NAMALWA (cell line): ENCODE data around the gene INF2.
"Not testable (repeated sequence)": the region's sequence is repeated elsewhere in the genome, so short reads cannot be mapped to it uniquely, and the experiment has no call there.

Experiments used
- DNase-seq: peaks from one replicate; pipeline ENCODE4 v3.0.0-alpha.2; 2015; ENCODE audit warnings: low spot score

Gene INF2

GRCh38 chr14:104721505-104722431 lies 32.4 kb downstream of the INF2 start:
- no peak for DNase-seq

- no peak for DNase-seq
These were observed 33.7 kb downstream of the INF2 start for GRCh38 chr14:104722938-104723650.

GRCh38 chr14:104723651-104724406 lies 34.4 kb downstream of the INF2 start, which contains the start of gene ADSS1:
ADSS1 (plus strand) TSS chr14:104724229; CDS start chr14:104724271, 42 bp downstream.
- DNase-seq = peak; percentile 69

- DNase-seq = no peak
These were observed 35.1 kb downstream of the INF2 start for GRCh38 chr14:104724407-104724980.

GRCh38 chr14:104724981-104725771 lies 35.8 kb downstream of the INF2 start:
- DNase-seq = no peak

GRCh38 chr14:104725772-104726548 lies 36.5 kb downstream of the INF2 start:
- DNase-seq = no peak

GRCh38 chr14:104726600-104727451 lies 37.4 kb downstream of the INF2 start:
- DNase-seq = peak; percentile 44

GRCh38 chr14:104728631-104729030 lies 39.2 kb downstream of the INF2 start:
- no peak for DNase-seq

- DNase-seq = not testable (repeated sequence)
These were observed 39.9 kb downstream of the INF2 start for GRCh38 chr14:104729176-104729834.

- DNase-seq = no peak
These were observed 40.4 kb downstream of the INF2 start for GRCh38 chr14:104729835-104730181.

GRCh38 chr14:104730487-104730886 lies 41.1 kb downstream of the INF2 start:
- no peak for DNase-seq

- peak; percentile 62 for DNase-seq
These were observed 42.2 kb downstream of the INF2 start for GRCh38 chr14:104731320-104732294.

- no peak for DNase-seq
These were observed 43.0 kb downstream of the INF2 start for GRCh38 chr14:104732355-104732804.

- no peak for DNase-seq
These were observed 43.7 kb downstream of the INF2 start for GRCh38 chr14:104732931-104733681.

- no peak for DNase-seq
These were observed 44.7 kb downstream of the INF2 start for GRCh38 chr14:104734051-104734587.

GRCh38 chr14:104734601-104734990 lies 45.2 kb downstream of the INF2 start:
- DNase-seq = no peak
